Mesendoderm (in vitro differentiated cells): ENCODE results near the gene CDC14B.
A peak's percentile ranks its signal among the peaks of the same experiment; 100 is the strongest.

Experiments
- DNase-seq: peaks from one replicate; pipeline ENCODE4 v3.0.0; 2013
- H2AK5ac ChIP-seq: 2 replicates; pipeline ENCODE4 v1.6.1; 2013; ENCODE audit warnings: low read length, inconsistent platforms
- H2BK120ac ChIP-seq: 2 replicates; pipeline ENCODE4 v1.6.1; 2013; ENCODE audit warnings: low read depth, mild to moderate bottlenecking, low read length, moderate library complexity, mixed read lengths
- H2BK15ac ChIP-seq: replicated peaks from 2 replicates; pipeline ENCODE4 v1.6.1; 2013; ENCODE audit warnings: low read depth, mild to moderate bottlenecking, moderate library complexity
- H2BK5ac ChIP-seq: 2 replicates; pipeline ENCODE4 v1.6.1; 2013; ENCODE audit warnings: low read length, inconsistent platforms
- H3K18ac ChIP-seq: 2 replicates; pipeline ENCODE4 v1.6.1; 2013; ENCODE audit warnings: mild to moderate bottlenecking, low read length, mixed read lengths
- H3K23ac ChIP-seq: one replicate; pipeline ENCODE4 v1.6.1; 2013; ENCODE audit warnings: low read length
- H3K27ac ChIP-seq: 2 replicates; pipeline ENCODE4 v1.5.1; 2013; ENCODE audit warnings: low read depth, mild to moderate bottlenecking, inconsistent platforms, low read length, moderate library complexity
- H3K27me3 ChIP-seq: 2 replicates; pipeline ENCODE4 v1.6.1; 2013; ENCODE audit warnings: low read length, control low read depth, mild to moderate bottlenecking, inconsistent platforms; ENCODE audit not compliant: insufficient read depth, poor library complexity
- H3K36me3 ChIP-seq: 2 replicates; pipeline ENCODE4 v1.6.1; 2013; ENCODE audit warnings: low read length, inconsistent platforms; ENCODE audit not compliant: control insufficient read depth, insufficient read depth
- H3K4ac ChIP-seq: one replicate; pipeline ENCODE4 v1.6.1; 2013; ENCODE audit warnings: low read depth, mild to moderate bottlenecking, low read length, moderate library complexity
- H3K4me1 ChIP-seq: 2 replicates; pipeline ENCODE4 v1.6.1; 2013; ENCODE audit warnings: low read depth, low read length, inconsistent platforms; ENCODE audit not compliant: control insufficient read depth
- H3K4me2 ChIP-seq: 2 replicates; pipeline ENCODE4 v1.6.1; 2013; ENCODE audit warnings: low read length
- H3K4me3 ChIP-seq: 2 replicates; pipeline ENCODE4 v1.5.1; 2013; ENCODE audit warnings: mild to moderate bottlenecking, low read length
- H3K56ac ChIP-seq: one replicate; pipeline ENCODE4 v1.6.1; 2013; ENCODE audit warnings: low read length
- H3K79me1 ChIP-seq: 2 replicates; pipeline ENCODE4 v1.6.1; 2013; ENCODE audit warnings: low read length, inconsistent platforms
- H3K79me2 ChIP-seq: 2 replicates; pipeline ENCODE4 v1.6.1; 2013; ENCODE audit warnings: mild to moderate bottlenecking, low read length; ENCODE audit not compliant: control insufficient read depth, insufficient read depth
- H3K9ac ChIP-seq: 2 replicates; pipeline ENCODE4 v1.6.1; 2013; ENCODE audit warnings: low read length, inconsistent platforms
- H4K5ac ChIP-seq: one replicate; pipeline ENCODE4 v1.6.1; 2013; ENCODE audit warnings: low read length
- H4K8ac ChIP-seq: one replicate; pipeline ENCODE4 v1.6.1; 2013; ENCODE audit warnings: low read depth, mild to moderate bottlenecking, control low read depth, low read length, moderate library complexity
- WGBS: extraction: QIAGEN DNeasy Blood & Tissue Kit; methylation state at CpG from one replicate; pipeline ENCODE4 v1.1.7; 2013; ENCODE audit warnings: low lambda C conversion rate, missing lambda C conversion rate; ENCODE audit not compliant: insufficient coverage; ENCODE audit errors: extremely low coverage; 5-methylcytosine and 5-hydroxymethylcytosine counted together

The CDC14B gene

DNA sequence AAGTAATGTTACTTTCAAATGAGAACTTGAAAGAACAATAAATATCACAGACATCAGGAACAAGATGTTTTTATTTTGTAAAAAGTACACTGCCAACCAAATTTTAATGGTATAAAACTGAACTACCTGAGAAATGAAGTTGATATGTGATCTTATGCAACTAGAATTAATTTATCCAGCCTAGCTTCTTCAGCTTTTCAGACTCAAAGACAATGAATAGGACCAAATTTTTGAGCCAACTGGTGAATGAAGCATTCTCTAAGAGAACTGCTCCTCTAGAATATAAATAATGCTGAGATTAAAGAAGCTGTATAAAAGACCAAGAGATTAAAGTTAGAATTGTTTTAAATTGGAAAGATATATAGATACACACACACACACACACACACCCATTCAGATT, 9.9 kb downstream of the CDC14B start:
- no peak overlapping the region for H3K56ac ChIP-seq
- no peak overlapping the region for H2BK5ac ChIP-seq
- no peak for DNase-seq
- H3K9ac ChIP-seq, result no peak overlapping the region
- H4K8ac ChIP-seq, result no peak overlapping the region
- H3K27ac ChIP-seq, result no peak overlapping the region
- H3K27me3 ChIP-seq, result no peaks in the 10 kb centered on the region
- H3K18ac ChIP-seq, result no peak overlapping the region
- H2AK5ac ChIP-seq, result no peak overlapping the region
- no peak overlapping the region for H3K4ac ChIP-seq
- H3K4me3 ChIP-seq, result no peak overlapping the region
- H3K4me1 ChIP-seq, result peaks cover 4% of the 10 kb centered on the region
- no peak overlapping the region for H2BK15ac ChIP-seq
- peaks cover 8% of the 10 kb centered on the region for H3K79me1 ChIP-seq
- no peak overlapping the region for H2BK120ac ChIP-seq
- no peak overlapping the region for H3K4me2 ChIP-seq
- no peaks in the 10 kb centered on the region for H3K36me3 ChIP-seq
- peaks cover 27% of the 10 kb centered on the region for H3K79me2 ChIP-seq
- no peak overlapping the region for H3K23ac ChIP-seq
- no peak overlapping the region for H4K5ac ChIP-seq

DNA sequence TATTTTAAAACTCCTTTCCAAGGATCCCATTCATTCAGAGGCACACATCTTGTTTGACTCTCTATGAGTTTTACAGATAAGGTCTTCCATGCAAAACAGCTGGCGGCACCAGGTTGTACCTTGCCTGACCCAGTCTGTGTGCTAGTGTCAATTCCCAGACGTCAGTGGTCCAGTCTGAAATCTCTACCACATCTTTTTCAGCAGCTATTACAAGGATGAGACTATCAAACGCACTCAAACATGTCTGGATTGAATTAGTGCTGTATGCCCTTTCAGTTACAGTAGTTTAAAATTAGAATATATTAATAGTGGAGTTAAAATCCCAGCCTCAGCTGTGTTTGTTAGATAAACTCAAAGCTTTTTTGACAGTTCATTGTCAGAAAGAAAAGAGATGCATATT, 11.7 kb downstream of the CDC14B start:
- H3K27ac ChIP-seq, result no peak overlapping the region
- H2BK120ac ChIP-seq, result no peak overlapping the region
- WGBS, result no CpG with 5 or more reads among the region's 3 CpGs
- H3K79me1 ChIP-seq, result peaks cover 14% of the 10 kb centered on the region
- no peak overlapping the region for H3K9ac ChIP-seq
- no peak overlapping the region for H2BK15ac ChIP-seq
- H3K79me2 ChIP-seq, result peaks cover 29% of the 10 kb centered on the region
- H3K4me3 ChIP-seq, result no peak overlapping the region
- DNase-seq, result no peak
- H3K4ac ChIP-seq, result no peak overlapping the region
- H3K56ac ChIP-seq, result no peak overlapping the region
- no peak overlapping the region for H3K18ac ChIP-seq
- H3K4me2 ChIP-seq, result no peak overlapping the region
- H4K8ac ChIP-seq, result no peak overlapping the region
- H3K23ac ChIP-seq, result no peak overlapping the region
- H4K5ac ChIP-seq, result no peak overlapping the region
- no peaks in the 10 kb centered on the region for H3K36me3 ChIP-seq
- H3K27me3 ChIP-seq, result no peaks in the 10 kb centered on the region
- no peak overlapping the region for H2BK5ac ChIP-seq
- peaks cover 4% of the 10 kb centered on the region for H3K4me1 ChIP-seq
- no peak overlapping the region for H2AK5ac ChIP-seq

DNA sequence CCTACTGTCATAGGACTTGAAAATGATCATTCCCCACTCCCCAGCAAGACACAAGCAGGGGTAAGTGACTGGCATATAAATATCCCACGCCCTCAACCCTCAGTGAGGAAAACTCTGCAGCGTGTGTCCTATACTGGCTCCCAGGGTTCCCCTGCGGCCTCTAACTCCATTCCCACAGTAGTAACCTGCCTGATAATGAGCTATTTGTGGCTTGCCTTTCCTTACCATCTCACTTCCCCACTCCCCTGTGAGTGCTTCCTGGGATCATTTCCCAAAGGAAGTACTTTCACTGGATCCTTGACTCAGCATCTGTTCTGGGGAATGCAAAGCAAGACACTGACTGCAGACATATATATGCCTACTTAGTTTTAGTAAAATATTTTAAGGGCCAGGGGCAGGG, 14.3 kb downstream of the CDC14B start:
- Histone ChIP-seq H2BK5ac (no peak overlapping the region), H3K36me3 (no peaks in the 10 kb centered on the region), H3K79me2 (peaks cover 26% of the 10 kb centered on the region), H3K4me1 (no peaks in the 10 kb centered on the region), H3K4me2 (no peak overlapping the region), H3K27ac (no peak overlapping the region), H4K8ac (no peak overlapping the region), H3K4ac (no peak overlapping the region), H3K18ac (no peak overlapping the region), H3K23ac (no peak overlapping the region), H3K27me3 (no peaks in the 10 kb centered on the region), H2BK15ac (no peak overlapping the region), H3K56ac (no peak overlapping the region), H2BK120ac (no peak overlapping the region), H3K4me3 (no peak overlapping the region), H3K9ac (no peak overlapping the region), H2AK5ac (no peak overlapping the region), H4K5ac (no peak overlapping the region), H3K79me1 (peaks cover 13% of the 10 kb centered on the region)
- peak; percentile 54 for DNase-seq
- WGBS, result no CpG with 5 or more reads among the region's 3 CpGs

- no peaks in the 10 kb centered on the region for H3K4me1 ChIP-seq
- no peak overlapping the region for H4K5ac ChIP-seq
- no peak overlapping the region for H3K23ac ChIP-seq
- H2AK5ac ChIP-seq, result no peak overlapping the region
- H2BK5ac ChIP-seq, result no peak overlapping the region
- H3K9ac ChIP-seq, result no peak overlapping the region
- H3K27me3 ChIP-seq, result no peaks in the 10 kb centered on the region
- no peaks in the 10 kb centered on the region for H3K36me3 ChIP-seq
- no peak overlapping the region for H3K18ac ChIP-seq
- H3K27ac ChIP-seq, result no peak overlapping the region
- no peak overlapping the region for H3K56ac ChIP-seq
- WGBS, result no CpG with 5 or more reads among the region's 3 CpGs
- H3K4ac ChIP-seq, result no peak overlapping the region
- no peak overlapping the region for H3K4me3 ChIP-seq
- no peak for DNase-seq
- H2BK15ac ChIP-seq, result no peak overlapping the region
- peaks cover 24% of the 10 kb centered on the region for H3K79me2 ChIP-seq
- peaks cover 13% of the 10 kb centered on the region for H3K79me1 ChIP-seq
- no peak overlapping the region for H2BK120ac ChIP-seq
- no peak overlapping the region for H4K8ac ChIP-seq
- no peak overlapping the region for H3K4me2 ChIP-seq
Measured at GRCh38 chr9:96604004-96604319, 15.7 kb downstream of the CDC14B start.

DNA sequence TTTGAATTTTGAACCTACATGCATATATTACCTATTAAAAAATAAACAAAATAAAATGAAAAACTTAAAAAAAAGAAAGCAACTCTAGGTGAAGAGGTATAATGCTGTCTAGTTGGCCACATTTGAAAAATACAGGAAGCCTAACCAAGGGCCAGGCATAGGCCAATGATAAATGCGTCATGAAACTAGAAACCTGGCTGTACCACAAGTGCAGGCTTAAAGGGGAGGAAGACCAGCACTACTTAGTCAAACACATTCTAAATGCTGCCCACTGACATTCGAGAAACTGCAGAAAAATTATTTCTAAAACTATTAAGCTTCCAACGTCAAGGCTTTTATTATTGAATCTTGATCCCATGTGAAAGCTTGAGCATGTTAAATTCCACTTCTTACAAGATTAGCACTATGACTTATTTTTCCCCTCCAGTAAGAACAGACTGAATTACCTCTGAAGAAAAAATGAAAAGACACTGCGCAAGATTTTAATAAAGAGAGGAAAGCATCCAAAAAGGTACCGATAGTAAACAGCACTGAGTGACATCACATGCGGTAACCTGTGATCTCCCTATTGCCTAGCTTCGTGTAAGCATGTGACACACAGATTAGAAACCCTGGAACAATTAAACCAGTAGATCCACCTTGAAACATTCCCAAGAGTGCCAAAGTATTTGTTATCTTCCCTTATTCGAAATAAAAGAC, 16.2 kb downstream of the CDC14B start:
- H3K4me1 ChIP-seq, result no peaks in the 10 kb centered on the region
- no peak overlapping the region for H3K27ac ChIP-seq
- H4K8ac ChIP-seq, result no peak overlapping the region
- no peak overlapping the region for H2AK5ac ChIP-seq
- H3K79me2 ChIP-seq, result peaks cover 23% of the 10 kb centered on the region
- H2BK120ac ChIP-seq, result no peak overlapping the region
- no CpG with 5 or more reads among the region's 8 CpGs for WGBS
- H3K18ac ChIP-seq, result no peak overlapping the region
- H4K5ac ChIP-seq, result no peak overlapping the region
- no peak overlapping the region for H3K4me2 ChIP-seq
- H3K27me3 ChIP-seq, result no peaks in the 10 kb centered on the region
- H2BK15ac ChIP-seq, result no peak overlapping the region
- H3K4ac ChIP-seq, result no peak overlapping the region
- DNase-seq, result no peak
- no peak overlapping the region for H3K23ac ChIP-seq
- H2BK5ac ChIP-seq, result no peak overlapping the region
- no peak overlapping the region for H3K9ac ChIP-seq
- no peak overlapping the region for H3K4me3 ChIP-seq
- no peak overlapping the region for H3K56ac ChIP-seq
- H3K79me1 ChIP-seq, result peaks cover 13% of the 10 kb centered on the region
- H3K36me3 ChIP-seq, result no peaks in the 10 kb centered on the region

DNA sequence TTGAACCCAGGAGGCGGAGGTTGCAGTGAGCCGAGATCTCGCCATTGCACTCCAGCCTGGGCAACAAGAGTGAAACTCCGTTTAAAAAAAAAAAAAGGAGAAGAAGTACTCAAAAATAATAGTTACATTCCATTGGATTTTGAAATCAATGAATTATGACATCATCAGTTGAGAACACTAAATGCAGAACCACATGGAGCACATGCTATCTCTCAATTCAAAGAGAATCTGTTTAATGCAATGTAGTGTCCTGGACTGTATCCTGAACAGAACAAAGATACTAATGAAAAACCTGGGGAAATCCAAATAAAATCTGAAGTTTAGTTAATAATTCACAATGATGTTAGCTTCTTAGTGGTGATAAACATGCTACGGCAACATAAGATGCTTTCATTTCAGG, 20.3 kb downstream of the CDC14B start:
- no peak overlapping the region for H3K9ac ChIP-seq
- H3K27me3 ChIP-seq, result no peaks in the 10 kb centered on the region
- no peak overlapping the region for H3K4me3 ChIP-seq
- H2BK15ac ChIP-seq, result no peak overlapping the region
- H3K4me2 ChIP-seq, result no peak overlapping the region
- no peak overlapping the region for H3K4ac ChIP-seq
- H4K8ac ChIP-seq, result no peak overlapping the region
- no peak overlapping the region for H2AK5ac ChIP-seq
- H3K18ac ChIP-seq, result no peak overlapping the region
- no peak overlapping the region for H2BK120ac ChIP-seq
- H3K36me3 ChIP-seq, result no peaks in the 10 kb centered on the region
- H3K79me1 ChIP-seq, result peaks cover 9% of the 10 kb centered on the region
- H3K79me2 ChIP-seq, result peaks cover 22% of the 10 kb centered on the region
- H2BK5ac ChIP-seq, result no peak overlapping the region
- H3K27ac ChIP-seq, result no peak overlapping the region
- H3K23ac ChIP-seq, result no peak overlapping the region
- no peak for DNase-seq
- H3K56ac ChIP-seq, result no peak overlapping the region
- no CpG with 5 or more reads among the region's 5 CpGs for WGBS
- H4K5ac ChIP-seq, result no peak overlapping the region
- H3K4me1 ChIP-seq, result no peaks in the 10 kb centered on the region
